Panc1 (cell line): ENCODE results near the gene WDR93. TPM values are rescaled to one million over a fixed set of nuclear protein-coding genes. Genes with fewer than 3 reads are reported as not detected.

Experiments
- ATAC-seq: fragments of 200-7000 bp; cut with Tn5 transposase; 2 replicates; pipeline ENCODE4 v1.9.1; 2020; ENCODE audit warnings: mild to moderate bottlenecking, moderate library complexity
- BruUV-seq: library from RNA; stranded (reverse); fragments of 400-500 nt; replicated peaks from 2 replicates; lab custom pipeline; 2021; lab: Mats Ljungman, UMichigan
- CTCF ChIA-PET: fragments of 300-600 bp; sonication (Branson Sonifier 250); formaldehyde crosslinking; loops from one replicate; lab custom pipeline; 2022; ENCODE audit warnings: antibody characterized with exemption; lab: Charles Lee
- POLR2A ChIA-PET: fragments of 300-600 bp; sonication (Branson Sonifier 250); formaldehyde crosslinking; loops from one replicate; lab custom pipeline; 2022; ENCODE audit warnings: antibody characterized with exemption; lab: Charles Lee
- DNase-seq: peaks from one replicate; pipeline ENCODE4 v3.0.0-alpha.2; 2010; ENCODE audit warnings: low read depth, low spot score
- H3K27ac ChIP-seq: 2 replicates; pipeline ENCODE4 v1.5.1; 2011; ENCODE audit warnings: mild to moderate bottlenecking, low read length, inconsistent platforms
- H3K27me3 ChIP-seq: fragments of 200-500 bp; sonication (Bioruptor generic); 2 replicates; pipeline ENCODE4 v1.6.0; 2014; ENCODE audit warnings: low read length, inconsistent platforms; ENCODE audit not compliant: control insufficient read depth, insufficient read depth
- H3K36me3 ChIP-seq: fragments of 200-500 bp; sonication (Bioruptor generic); 2 replicates; pipeline ENCODE4 v1.5.1; 2014; ENCODE audit warnings: inconsistent platforms, mild to moderate bottlenecking, low read length, moderate library complexity; ENCODE audit not compliant: control insufficient read depth, insufficient read depth
- H3K4me1 ChIP-seq: 2 replicates; pipeline ENCODE4 v1.5.1; 2011; ENCODE audit warnings: inconsistent platforms, mild to moderate bottlenecking, low read length, moderate library complexity; ENCODE audit not compliant: control insufficient read depth, insufficient read depth
- H3K4me3 ChIP-seq, 2 experiments: 2 replicates each; pipeline ENCODE4 v1.5.1; 2011 to 2012; ENCODE audit warnings: low read depth in 2 of 2, low read length in 2 of 2, mild to moderate bottlenecking in 2 of 2, inconsistent platforms in 1 of 2, moderate library complexity in 1 of 2
- H3K9me3 ChIP-seq: fragments of 200-500 bp; sonication (Bioruptor generic); 2 replicates; pipeline ENCODE4 v1.5.1; 2014; ENCODE audit warnings: low read depth, mild to moderate bottlenecking, inconsistent platforms, low read length, moderate library complexity; ENCODE audit not compliant: control insufficient read depth, insufficient read depth
- CTCF ChIP-seq: fragments of 450-650 bp; IDR thresholded peaks from 2 replicates; pipeline ENCODE4 v1.5.1; 2017; ENCODE audit warnings: mild to moderate bottlenecking
- POLR2AphosphoS5 ChIP-seq: IDR thresholded peaks from 2 replicates; pipeline ENCODE4 v1.6.1; 2012; ENCODE audit warnings: mild to moderate bottlenecking, low read depth, low read length, moderate library complexity
- REST ChIP-seq, 2 experiments: IDR thresholded peaks; 2 replicates each; pipeline ENCODE4 v1.6.1; 2011 to 2012; ENCODE audit warnings: low read depth in 2 of 2, control low read depth in 1 of 2, low read length in 1 of 2, mild to moderate bottlenecking in 1 of 2, moderate library complexity in 1 of 2; ENCODE audit not compliant: insufficient read depth in 1 of 2
- SIN3A ChIP-seq: IDR thresholded peaks from 2 replicates; pipeline ENCODE4 v1.6.1; 2012; ENCODE audit warnings: low read depth, mild to moderate bottlenecking, low read length, moderate library complexity, borderline replicate concordance; ENCODE audit not compliant: insufficient read depth
- TCF7L2 ChIP-seq: IDR thresholded peaks from 2 replicates; pipeline ENCODE4 v1.6.1; 2011; ENCODE audit warnings: mild to moderate bottlenecking, low read depth, low read length, inconsistent platforms
- in situ Hi-C: cut with HindIII; loops from 2 replicates; pipeline ENCODE4 v1.10.0; 2016; ENCODE audit warnings: low sequenced_read_pairs, low pct_unique_long_range_greater_than_20kb
- intact Hi-C: fragments of 100-400 bp; cut with micrococcal nuclease; formaldehyde crosslinking; loops from one replicate; pipeline ENCODE4 v1.10.0; 2022; ENCODE audit not compliant: unreplicated experiment
- total RNA-seq: library from RNA; stranded (reverse); gene quantifications from one replicate; pipeline ENCODE4 v1.2.1, GENCODE V29; 2021; ENCODE audit not compliant: unreplicated experiment

Gene WDR93
- total RNA-seq, 1 experiment from 2014 or later, result 0.18 TPM

- peaks cover 6% of the 10 kb centered on the region; the same call in 1 of the 2 replicates for H3K4me1 ChIP-seq
- intact Hi-C loops, result no loop called here
- ChIA-PET CTCF (interaction anchor here (0.6 kb wide), 2 partner anchors 28 to 258 kb away, joined by 3 to 5 read pairs; no protein-coding TSS in a partner anchor), POLR2A (interaction anchor here (0.6 kb wide), 2 partner anchors 9 to 216 kb away, joined by 4 to 5 read pairs; no protein-coding TSS in a partner anchor)
- DNase-seq, result no peak
- TF ChIP-seq SIN3A (no peak), POLR2AphosphoS5 (no peak), REST (IDR thresholded peaks at IDR 0.05; ENCODE audit: insufficient read depth in 1 of 2, low read depth in 2 of 2, low read length in 1 of 2) (no peak), TCF7L2 (no peak), CTCF (no peak)
- H3K4me3 ChIP-seq, result no peak overlapping the region
- ATAC-seq, result no peak
- BruUV-seq, result no TSS peak
- no peaks in the 10 kb centered on the region for H3K36me3 ChIP-seq
- no peaks in the 10 kb centered on the region for H3K9me3 ChIP-seq
- no peaks in the 10 kb centered on the region for H3K27me3 ChIP-seq
- in situ Hi-C loops, result no loop called here
- no peak overlapping the region for H3K27ac ChIP-seq
These were observed 15.0 kb upstream of the WDR93 start for GRCh38 chr15:89675606-89676005.

DNA sequence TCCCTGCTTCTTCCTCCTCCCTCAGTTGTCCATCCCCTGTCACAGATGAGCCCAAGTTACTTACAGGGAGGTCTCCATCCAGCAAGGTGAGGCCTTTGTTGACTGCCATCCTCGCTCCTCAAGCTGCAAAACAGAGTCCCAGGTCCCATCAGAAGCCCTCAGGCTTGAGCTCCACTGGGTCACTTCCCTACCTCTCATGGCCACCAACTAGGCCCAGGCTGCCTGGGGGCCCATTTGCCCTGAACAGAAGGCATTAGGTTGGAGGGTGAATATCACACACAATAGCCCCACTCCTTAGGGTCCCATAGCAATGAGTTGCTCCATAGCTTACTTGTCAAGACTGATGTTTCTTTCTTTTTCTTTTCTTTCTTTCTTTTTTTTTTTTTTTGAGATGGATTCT, 13.2 kb upstream of the WDR93 start:
- CTCF ChIA-PET, result interaction anchor here (0.7 kb wide), 1 partner anchor 38 kb away, joined by 5 read pairs; no protein-coding TSS in a partner anchor
- no peaks in the 10 kb centered on the region for H3K27me3 ChIP-seq
- H3K4me1 ChIP-seq, result peaks cover 9% of the 10 kb centered on the region; the same call in 1 of the 2 replicates
- no peak overlapping the region for H3K27ac ChIP-seq
- DNase-seq (no peak), ATAC-seq (no peak)
- TF ChIP-seq REST (IDR thresholded peaks at IDR 0.05; ENCODE audit: insufficient read depth in 1 of 2, low read depth in 2 of 2, low read length in 1 of 2), result no peak
- TF ChIP-seq SIN3A, result no peak
- no peak for TF ChIP-seq POLR2AphosphoS5
- TF ChIP-seq TCF7L2, result no peak
- TF ChIP-seq CTCF, result no peak
- H3K4me3 ChIP-seq, result no peak overlapping the region
- in situ Hi-C loops, result no loop called here
- no TSS peak for BruUV-seq
- POLR2A ChIA-PET, result no interaction called here
- intact Hi-C loops, result no loop called here
- no peaks in the 10 kb centered on the region for H3K36me3 ChIP-seq
- H3K9me3 ChIP-seq, result no peaks in the 10 kb centered on the region
